HepG2 (cell line): ENCODE measurements around the gene FANCF. TPM values are rescaled to one million over a fixed set of nuclear protein-coding genes. Genes with fewer than 3 reads are reported as not detected.
A peak's percentile ranks its signal among the peaks of the same experiment; 100 is the strongest.

Experiments used
- AHDC1 ChIP-seq: sonication (generic); formaldehyde crosslinking; IDR thresholded peaks from 2 replicates; pipeline ENCODE4 v1.5.1; 2020; ENCODE audit warnings: mild to moderate bottlenecking, missing genetic modification reagents, borderline replicate concordance
- ARID2 ChIP-seq: sonication (generic); formaldehyde crosslinking; IDR thresholded peaks from 2 replicates; pipeline ENCODE4 v1.8.1; 2022; ENCODE audit warnings: mild to moderate bottlenecking, missing genetic modification reagents, borderline replicate concordance
- CEBPG ChIP-seq: IDR thresholded peaks from 2 replicates; pipeline ENCODE4 v1.6.1; 2016
- E2F2 ChIP-seq: sonication (generic); formaldehyde crosslinking; IDR thresholded peaks from 2 replicates; pipeline ENCODE4 v1.4.0; 2020; ENCODE audit warnings: missing genetic modification reagents, borderline replicate concordance
- GPN1 ChIP-seq: sonication (generic); formaldehyde crosslinking; IDR thresholded peaks from 2 replicates; pipeline ENCODE4 v1.5.1; 2020; ENCODE audit warnings: missing genetic modification reagents, borderline replicate concordance
- HMGA1 ChIP-seq: sonication (generic); formaldehyde crosslinking; conservative IDR thresholded peaks from 2 replicates; pipeline ENCODE4 v1.4.0; 2020; ENCODE audit warnings: missing genetic modification reagents
- IRF1 ChIP-seq: sonication (generic); formaldehyde crosslinking; IDR thresholded peaks from 2 replicates; pipeline ENCODE4 v1.4.0; 2020; ENCODE audit warnings: low read depth, mild to moderate bottlenecking, missing genetic modification reagents
- PAX8 ChIP-seq: sonication (generic); formaldehyde crosslinking; IDR thresholded peaks from 2 replicates; pipeline ENCODE4 v1.8.0; 2022; ENCODE audit warnings: mild to moderate bottlenecking, missing genetic modification reagents, borderline replicate concordance
- REST ChIP-seq, 2 experiments: IDR thresholded peaks; 2 replicates each; pipeline ENCODE4 v1.6.1; 2011 to 2012; ENCODE audit warnings: low read length in 2 of 2, borderline replicate concordance in 1 of 2, low read depth in 1 of 2, mild to moderate bottlenecking in 1 of 2, moderate library complexity in 1 of 2
- SMAD9 ChIP-seq: sonication (generic); formaldehyde crosslinking; IDR thresholded peaks from 2 replicates; pipeline ENCODE4 v1.5.1; 2020; ENCODE audit warnings: mild to moderate bottlenecking, missing genetic modification reagents
- ZNF687 ChIP-seq: sonication (generic); formaldehyde crosslinking; IDR thresholded peaks from 2 replicates; pipeline ENCODE4 v1.5.1; 2020; ENCODE audit warnings: mild to moderate bottlenecking, missing genetic modification reagents, moderate library complexity
- polyA plus RNA-seq, 8 experiments: library from polyadenylated mRNA; depleted of rRNA in 3 of 8; stranded (reverse) in 7 of 8; unstranded in 1 of 8; fragments of >200 nt; fragmentation: Illumina TruSeq in 4 of 8; extraction: Trizol in 4 of 8; gene quantifications; 2 replicates each; pipeline versions ENCODE4 v1.2.1 to v1.2.3, GENCODE V29; 2011 to 2016; ENCODE audit warnings: low read depth in 4 of 8, missing spikeins in 1 of 8, mixed read lengths in 1 of 8; ENCODE audit not compliant: insufficient read depth in 1 of 8
- total RNA-seq, 5 experiments: library from RNA; depleted of rRNA; stranded (reverse); fragments of >200 nt; fragmentation: Illumina TruSeq; extraction: Trizol; gene quantifications; 2 replicates each; pipeline ENCODE4 v1.2.3, GENCODE V29; 2016; ENCODE audit warnings: low read depth in 1 of 5

Gene FANCF
- total and polyA plus RNA-seq, 2 of the 13 experiments (the other 11 are each of a cell fraction or from before 2014, with no cell fraction given): 2.5 to 9.7 TPM

GRCh38 chr11:22674470-22675439, 49.1 kb upstream of the FANCF start (continued):
- TF ChIP-seq ZNF687 (CRISPR knock-in tag): no peak
- no peak for TF ChIP-seq PAX8 (CRISPR knock-in tag)
- TF ChIP-seq E2F2 (CRISPR knock-in tag): no peak
- TF ChIP-seq REST (IDR thresholded peaks at IDR 0.05; ENCODE audit: borderline replicate concordance in 1 of 2, low read depth in 1 of 2, low read length in 2 of 2): no peak
- no peak for TF ChIP-seq HMGA1 (CRISPR knock-in tag)
- peak; percentile 5; the same call in 1 of the 2 replicates for TF ChIP-seq CEBPG (CRISPR knock-in tag)
- no peak for TF ChIP-seq IRF1 (CRISPR knock-in tag)
- TF ChIP-seq GPN1 (CRISPR knock-in tag): no peak
- TF ChIP-seq AHDC1 (CRISPR knock-in tag): peak; percentile 77; the same call in 1 of the 2 replicates
- TF ChIP-seq ARID2 (CRISPR knock-in tag): no peak
- TF ChIP-seq SMAD9: no peak
